CD4-positive, alpha-beta T cell treated with Interferon alpha-2 for 1 hour (primary cell): ENCODE data around the gene NSRP1.
"Not testable (repeated sequence)": the region's sequence is repeated elsewhere in the genome, so short reads cannot be mapped to it uniquely, and the experiment has no call there.

Experiments used
- DNase-seq, 2 donors: peaks; one replicate each; pipeline ENCODE4 v3.0.0-alpha.2; 2020 to 2022

Gene NSRP1

DNA sequence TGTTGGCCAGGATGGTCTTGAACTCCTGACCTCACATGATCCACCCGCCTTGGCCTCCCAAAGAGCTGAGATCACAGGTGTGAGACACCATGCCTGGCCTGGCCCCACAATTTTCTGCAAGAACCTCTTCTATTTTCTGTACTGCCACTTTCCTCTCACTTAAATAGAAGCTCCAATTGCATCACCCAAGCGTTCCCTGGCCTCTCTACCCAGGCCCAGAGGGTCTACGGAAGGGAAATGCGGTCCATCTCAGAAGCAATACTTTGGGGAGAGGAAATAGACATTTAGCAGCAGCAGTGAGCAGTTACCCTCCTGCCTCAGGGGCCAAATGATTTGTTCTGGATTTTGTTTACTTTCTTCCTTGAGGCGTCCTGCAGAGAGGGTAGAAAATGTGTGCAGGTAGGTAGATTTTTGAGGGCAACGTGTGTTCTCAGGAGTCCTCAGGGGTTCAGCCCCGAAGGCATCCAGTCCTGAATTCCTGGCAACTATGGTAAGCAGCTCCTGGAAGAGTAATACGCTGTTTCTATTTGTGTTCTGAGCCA is 107.9 kb downstream of the NSRP1 start:
- no peak for DNase-seq

DNA sequence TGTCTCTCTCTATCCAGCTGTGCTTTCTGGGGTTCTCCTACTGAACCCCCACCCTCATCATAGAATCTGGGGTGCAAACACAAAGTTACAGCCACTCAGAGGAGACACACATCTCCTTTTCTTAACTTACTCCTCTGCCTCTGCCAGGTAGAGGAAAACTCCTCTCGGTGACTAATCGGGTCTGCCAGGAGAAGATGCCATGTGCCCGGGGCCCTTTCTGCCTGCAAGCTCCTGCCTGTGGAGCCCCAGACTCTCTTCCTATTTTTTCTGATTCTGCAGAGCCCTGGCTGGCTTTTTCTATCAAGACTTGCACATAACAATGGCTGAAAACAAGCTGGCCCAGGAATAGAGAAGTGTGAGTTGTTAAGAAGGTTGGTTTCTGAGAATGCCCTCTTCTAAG is 108.5 kb downstream of the NSRP1 start:
- no peak for DNase-seq

GRCh38 chr17:30225919-30226553 is 109.4 kb downstream of the NSRP1 start:
- no peak for DNase-seq

GRCh38 chr17:30226878-30227277 is 110.3 kb downstream of the NSRP1 start:
- DNase-seq = no peak

DNA sequence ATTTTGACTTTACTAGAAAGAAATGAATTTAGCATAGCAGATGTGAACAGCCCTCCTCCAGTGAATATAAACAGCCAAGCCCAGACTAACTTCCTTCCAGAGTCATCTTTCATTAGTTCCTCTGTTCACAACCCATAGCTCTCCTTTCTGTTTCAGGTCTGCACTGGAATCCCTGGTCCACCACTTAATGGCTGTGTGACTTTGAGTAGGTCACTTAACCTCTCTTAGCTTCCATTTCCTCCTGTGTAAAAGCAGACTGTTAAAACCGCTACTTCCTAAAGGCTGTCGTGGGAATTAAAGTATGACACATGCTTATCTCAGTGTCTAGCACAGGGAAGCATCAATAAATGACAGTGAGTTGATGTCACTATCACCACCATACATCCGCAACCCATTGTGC is 111.4 kb downstream of the NSRP1 start:
- DNase-seq = no peak

DNA sequence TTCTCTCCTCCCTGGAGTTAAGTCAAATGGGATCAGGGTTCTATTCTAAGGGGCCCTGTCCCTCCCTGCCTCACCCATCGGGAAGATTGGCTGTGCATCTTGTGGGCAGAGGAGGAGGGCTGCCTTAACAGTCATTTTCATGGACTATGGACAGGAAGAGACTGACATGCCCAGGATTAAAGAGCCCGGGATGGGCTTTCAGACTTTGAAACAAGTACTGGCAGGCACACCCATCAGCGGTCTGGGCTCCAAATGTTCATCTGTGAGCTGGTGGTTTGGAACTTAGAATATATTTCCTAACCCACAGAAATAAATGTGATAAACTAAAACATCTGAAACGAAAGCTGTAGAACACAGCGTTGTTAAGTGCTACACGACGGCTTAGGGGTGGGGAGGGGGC is 112.4 kb downstream of the NSRP1 start:
- DNase-seq = no peak

- DNase-seq = not testable (repeated sequence)
Observed at GRCh38 chr17:30230009-30230408, 113.4 kb downstream of the NSRP1 start.

DNA sequence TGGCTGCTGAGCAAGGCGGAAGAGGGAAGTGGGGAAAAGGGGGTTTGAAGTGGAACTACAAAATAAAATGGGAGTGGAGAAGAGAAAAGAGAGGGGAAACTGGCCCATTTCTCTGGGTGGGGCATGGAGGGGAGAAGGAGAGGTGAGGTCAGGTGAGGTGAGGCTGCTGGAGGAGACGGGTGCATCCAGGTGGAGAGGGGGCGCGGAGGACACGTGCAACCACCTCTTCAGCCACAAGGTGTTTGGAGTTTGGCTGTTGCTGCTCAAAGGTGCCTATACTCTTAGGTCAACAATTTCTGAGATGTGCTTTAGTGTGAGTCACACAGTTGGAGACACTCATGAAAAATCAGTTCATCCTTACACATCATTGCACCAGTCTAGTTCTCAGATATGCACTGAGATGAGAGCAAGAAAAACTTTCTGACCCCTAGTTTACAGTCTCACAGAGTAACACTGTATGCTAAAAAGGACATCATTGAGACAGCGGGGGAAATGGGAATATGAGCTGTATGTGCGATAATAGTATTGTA is 114.0 kb downstream of the NSRP1 start:
- no peak for DNase-seq

DNA sequence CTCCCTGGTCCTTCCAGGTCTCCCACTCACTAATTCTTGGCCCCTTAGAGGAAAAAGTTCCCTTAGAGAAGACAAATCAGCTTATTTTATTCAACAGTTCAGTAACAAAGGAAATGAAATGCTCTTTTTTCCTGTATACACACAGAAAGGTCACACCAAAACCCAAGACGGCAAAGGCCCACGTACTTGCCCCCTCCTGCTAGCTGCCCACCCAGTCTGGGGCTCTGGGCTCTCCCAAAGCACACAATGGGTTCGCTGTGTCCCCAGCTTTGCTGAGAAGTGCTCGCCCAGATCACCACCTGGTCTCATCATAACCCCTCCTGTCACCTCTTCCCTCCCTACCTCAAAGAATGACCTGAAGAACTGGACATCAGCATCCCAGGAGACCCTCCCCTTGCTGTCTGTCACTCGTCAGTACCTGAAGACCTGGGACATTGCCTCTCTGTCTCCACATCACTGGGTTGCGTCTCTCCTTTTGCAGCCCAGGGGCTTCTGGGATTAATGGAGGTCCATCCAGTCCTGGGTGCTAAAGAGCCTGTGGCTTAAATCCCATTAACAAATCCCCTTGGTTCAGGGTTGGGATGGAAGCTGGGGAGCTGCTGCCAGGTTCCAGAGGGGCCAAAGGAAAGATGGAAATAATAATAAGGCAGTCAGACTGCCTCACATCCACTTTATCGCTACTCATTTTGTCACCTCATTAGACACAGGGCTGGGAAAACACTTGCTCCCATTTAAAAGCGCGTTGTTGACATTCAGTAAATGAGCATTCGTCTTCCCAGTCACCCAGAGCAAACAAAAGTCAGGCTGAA is 115.6 kb downstream of the NSRP1 start:
- DNase-seq = no peak

GRCh38 chr17:30232824-30233427 is 116.3 kb downstream of the NSRP1 start:
- no peak for DNase-seq

DNA sequence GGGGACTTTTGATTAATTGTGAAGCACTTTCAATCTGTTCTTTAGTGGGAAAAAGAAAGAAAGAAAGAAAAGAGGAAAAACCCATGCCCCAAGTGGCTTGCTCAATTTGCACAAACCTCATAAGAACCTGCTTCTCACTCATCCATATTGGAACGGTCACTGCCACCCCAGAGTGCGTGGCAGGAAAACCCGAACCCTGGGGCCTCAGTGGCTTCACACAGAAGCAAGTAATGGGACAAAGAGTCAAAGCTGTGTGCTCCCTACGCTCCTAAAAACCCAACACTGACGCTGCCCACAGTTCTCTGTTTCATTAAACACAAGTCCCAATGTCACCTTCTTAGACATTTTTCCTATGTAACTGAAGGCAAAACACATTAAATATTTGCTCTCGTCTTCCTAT is 117.7 kb downstream of the NSRP1 start:
- DNase-seq = no peak

- DNase-seq = no peak
Observed at GRCh38 chr17:30234964-30235363, 118.3 kb downstream of the NSRP1 start.

DNA sequence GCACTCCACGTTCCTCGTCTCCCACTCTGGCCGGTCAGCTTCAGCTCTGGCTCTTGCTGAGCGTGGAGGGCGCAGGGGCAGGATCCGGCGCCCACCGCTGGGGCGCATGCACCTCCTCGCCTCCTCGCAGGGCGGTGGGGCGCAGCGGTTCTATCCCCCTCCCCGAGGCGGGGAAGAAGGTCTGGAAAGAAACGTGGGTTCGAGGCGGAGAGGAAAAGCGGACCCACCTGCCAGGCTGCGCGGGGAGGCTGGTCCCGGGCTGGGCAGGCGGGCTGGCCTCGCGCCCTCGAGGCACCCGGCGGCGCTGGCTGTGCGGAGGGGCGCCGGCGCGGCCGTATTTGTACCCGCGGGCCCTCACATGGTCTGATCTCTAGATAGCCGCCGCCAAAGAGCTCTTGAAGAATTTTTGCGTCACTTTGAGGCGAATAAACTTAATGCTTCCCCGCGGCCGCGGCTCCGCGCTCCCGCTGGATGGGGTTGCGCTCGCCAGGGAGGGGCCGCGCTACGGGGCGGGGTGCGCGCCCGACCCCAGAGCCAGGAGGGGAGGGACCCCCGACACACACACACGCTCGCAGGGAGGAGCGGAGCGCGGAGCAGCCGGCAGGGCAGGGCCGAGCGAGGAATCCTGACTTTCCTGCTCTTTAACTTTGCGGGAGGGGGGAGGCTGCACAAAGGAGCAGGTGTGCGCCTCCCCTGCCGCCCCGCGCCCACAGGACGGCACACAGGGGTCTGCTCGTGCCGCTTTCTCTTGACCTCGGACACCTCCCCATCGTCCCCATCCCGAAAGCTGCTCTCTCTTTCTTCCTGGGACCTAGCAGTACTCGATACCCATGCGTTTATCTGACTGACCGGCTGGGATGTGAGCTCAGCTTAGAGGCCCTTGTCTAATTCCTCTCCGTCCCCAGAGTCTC is 119.0 kb downstream of the NSRP1 start, which contains the start of gene SLC6A4:
Gene SLC6A4, minus strand, starts transcription at position 312 of the 911 bp plus-strand sequence. CDS start 13,739 bp downstream, outside the sequence.
- DNase-seq = no peak
